ENCODE measurements around the gene CHCHD6. TPM values are rescaled to one million over a fixed set of nuclear protein-coding genes. Genes with fewer than 3 reads are reported as not detected.

CHCHD6 gene
- polyA plus RNA-seq, 1 donor from 2014 or later = 102 TPM

- TF ChIP-seq EZH2 (IDR thresholded peaks at IDR 0.05; ENCODE audit: borderline replicate concordance, insufficient read depth, low read length, poor library complexity, severe bottlenecking) (no peak), EP300 (conservative IDR thresholded peaks at IDR 0.05; ENCODE audit: poor library complexity, severe bottlenecking) (no peak), RAD21 (conservative IDR thresholded peaks at IDR 0.05) (no peak), CTCF (IDR thresholded peaks at IDR 0.05; ENCODE audit: poor library complexity, severe bottlenecking) (no peak), TAF1 (IDR thresholded peaks at IDR 0.05; ENCODE audit: low read depth) (no peak), POLR2AphosphoS5 (IDR thresholded peaks at IDR 0.05) (no peak), REST (IDR thresholded peaks at IDR 0.05; ENCODE audit: borderline replicate concordance) (no peak), SMC3 (conservative IDR thresholded peaks at IDR 0.05; ENCODE audit: poor library complexity) (no peak), MXI1 (conservative IDR thresholded peaks at IDR 0.05; ENCODE audit: poor library complexity, severe bottlenecking) (no peak)
- Histone ChIP-seq H3K9me2 (ENCODE audit: insufficient read depth, low read length) (no peaks in the 10 kb centered on the region), H2AFZ (ENCODE audit: low read depth, low read length) (no peak overlapping the region), H3K9me3 (ENCODE audit: low read length) (no peaks in the 10 kb centered on the region), H3K9ac (ENCODE audit: low read length) (no peak overlapping the region), H3K36me3 (ENCODE audit: insufficient read depth, low read length) (no peaks in the 10 kb centered on the region), H3K4me3 (ENCODE audit: low read length) (no peak overlapping the region), H3K4me2 (ENCODE audit: low read length) (no peak overlapping the region), H3K79me2 (replicated peaks; ENCODE audit: insufficient read depth, low read length) (no peaks in the 10 kb centered on the region), H4K20me1 (ENCODE audit: insufficient read depth) (no peaks in the 10 kb centered on the region), H3F3A (ENCODE audit: insufficient read depth, low read length, poor library complexity, severe bottlenecking) (no peaks in the 10 kb centered on the region), H3K27ac (ENCODE audit: low read length) (no peak overlapping the region), H3K27me3 (ENCODE audit: insufficient read depth, low read depth, low read length) (no peaks in the 10 kb centered on the region)
These were observed 242.4 kb downstream of the CHCHD6 start for GRCh38 chr3:126946405-126946804.

GRCh38 chr3:126947429-126947828 is 243.4 kb downstream of the CHCHD6 start:
- TF ChIP-seq EP300 (conservative IDR thresholded peaks at IDR 0.05; ENCODE audit: poor library complexity, severe bottlenecking) = no peak
- no peak for TF ChIP-seq RAD21 (conservative IDR thresholded peaks at IDR 0.05)
- TF ChIP-seq EZH2 (IDR thresholded peaks at IDR 0.05; ENCODE audit: borderline replicate concordance, insufficient read depth, low read length, poor library complexity, severe bottlenecking) = no peak
- TF ChIP-seq TAF1 (IDR thresholded peaks at IDR 0.05; ENCODE audit: low read depth) = no peak
- no peak for TF ChIP-seq CTCF (IDR thresholded peaks at IDR 0.05; ENCODE audit: poor library complexity, severe bottlenecking)
- no peak for TF ChIP-seq MXI1 (conservative IDR thresholded peaks at IDR 0.05; ENCODE audit: poor library complexity, severe bottlenecking)
- no peak for TF ChIP-seq REST (IDR thresholded peaks at IDR 0.05; ENCODE audit: borderline replicate concordance)
- TF ChIP-seq SMC3 (conservative IDR thresholded peaks at IDR 0.05; ENCODE audit: poor library complexity) = no peak
- TF ChIP-seq POLR2AphosphoS5 (IDR thresholded peaks at IDR 0.05) = no peak
- Histone ChIP-seq H3K36me3 (ENCODE audit: insufficient read depth, low read length) (no peaks in the 10 kb centered on the region), H2AFZ (ENCODE audit: low read depth, low read length) (no peak overlapping the region), H3K27me3 (ENCODE audit: insufficient read depth, low read depth, low read length) (no peaks in the 10 kb centered on the region), H4K20me1 (ENCODE audit: insufficient read depth) (no peaks in the 10 kb centered on the region), H3K9me3 (ENCODE audit: low read length) (no peaks in the 10 kb centered on the region), H3K4me2 (ENCODE audit: low read length) (no peak overlapping the region), H3K79me2 (replicated peaks; ENCODE audit: insufficient read depth, low read length) (no peaks in the 10 kb centered on the region), H3K4me3 (ENCODE audit: low read length) (no peak overlapping the region), H3K9ac (ENCODE audit: low read length) (no peak overlapping the region), H3K27ac (ENCODE audit: low read length) (no peak overlapping the region), H3F3A (ENCODE audit: insufficient read depth, low read length, poor library complexity, severe bottlenecking) (no peaks in the 10 kb centered on the region), H3K9me2 (ENCODE audit: insufficient read depth, low read length) (no peaks in the 10 kb centered on the region)

All from neural cell (in vitro differentiated cells).